Uterus (tissue), 4 donors: ENCODE results near the gene TRIM28. TPM values are rescaled to one million over a fixed set of nuclear protein-coding genes. Genes with fewer than 3 reads are reported as not detected.
"Not testable (repeated sequence)": the region's sequence is repeated elsewhere in the genome, so short reads cannot be mapped to it uniquely, and the experiment has no call there.

ENCODE experiments used
- DNase-seq, 2 donors: peaks; one replicate each; pipeline ENCODE4 v3.0.0-alpha.2; 2019 to 2020
- H3K27ac ChIP-seq, 2 donors: fragments of 200-600 bp; sonication (generic); 1 replicate in 1 of 2; 2 replicates in 1 of 2; pipeline ENCODE4 v1.5.1; 2016 to 2018
- H3K27me3 ChIP-seq, 2 donors: fragments of 200-600 bp; sonication (generic); one replicate each; pipeline ENCODE4 v1.5.1; 2018 to 2019; ENCODE audit warnings: control low read depth in 1 of 2
- H3K36me3 ChIP-seq, 2 donors: fragments of 200-600 bp; sonication (generic); one replicate each; pipeline ENCODE4 v1.5.1; 2019; ENCODE audit warnings: control low read depth in 1 of 2
- H3K4me1 ChIP-seq, 2 donors: fragments of 200-600 bp; sonication (generic); one replicate each; pipeline ENCODE4 v1.5.1; 2018 to 2019; ENCODE audit warnings: control low read depth in 1 of 2
- H3K4me3 ChIP-seq, 2 donors: fragments of 200-600 bp; sonication (generic); 1 replicate in 1 of 2; 2 replicates in 1 of 2; pipeline ENCODE4 v1.5.1; 2018 to 2019; ENCODE audit warnings: mild to moderate bottlenecking in 1 of 2
- H3K9me3 ChIP-seq, 2 donors: fragments of 200-600 bp; sonication (generic); one replicate each; pipeline ENCODE4 v1.5.1; 2019; ENCODE audit warnings: control low read depth in 1 of 2
- POLR2A ChIP-seq, 2 donors: fragments of 450-650 bp; IDR thresholded peaks; one replicate each; pipeline ENCODE4 v1.6.1; 2016; ENCODE audit warnings: antibody characterized with exemption in 2 of 2, mild to moderate bottlenecking in 1 of 2, moderate library complexity in 1 of 2
- intact Hi-C: fragments of 100-400 bp; cut with DNase I; formaldehyde crosslinking; loops from one replicate; pipeline ENCODE4 v1.15.1; 2023; ENCODE audit warnings: low total_unique reads
- total RNA-seq, 4 donors: library from RNA; depleted of rRNA in 3 of 4; stranded (reverse); fragments of >200 nt in 3 of 4; gene quantifications; one replicate each; pipeline versions ENCODE4 v1.1.0 to v1.2.4, GENCODE V29; 2014 to 2023
- TF ChIP-seq, protein P1 (sequence below), 4 experiments: fragments of 200-600 bp in 2 of 4; fragments of 450-650 bp in 2 of 4; sonication (generic) in 2 of 4; IDR thresholded peaks; one replicate each; pipeline ENCODE4 v1.5.1; 2016 to 2019; ENCODE audit warnings: antibody characterized with exemption in 4 of 4, mild to moderate bottlenecking in 2 of 4, moderate library complexity in 1 of 4
- donor health status: DM: yes; HTN: yes; CAD: no.

Gene TRIM28
- total RNA-seq, 4 donors from 2014 or later = 192 to 322 (median 280) TPM

DNA sequence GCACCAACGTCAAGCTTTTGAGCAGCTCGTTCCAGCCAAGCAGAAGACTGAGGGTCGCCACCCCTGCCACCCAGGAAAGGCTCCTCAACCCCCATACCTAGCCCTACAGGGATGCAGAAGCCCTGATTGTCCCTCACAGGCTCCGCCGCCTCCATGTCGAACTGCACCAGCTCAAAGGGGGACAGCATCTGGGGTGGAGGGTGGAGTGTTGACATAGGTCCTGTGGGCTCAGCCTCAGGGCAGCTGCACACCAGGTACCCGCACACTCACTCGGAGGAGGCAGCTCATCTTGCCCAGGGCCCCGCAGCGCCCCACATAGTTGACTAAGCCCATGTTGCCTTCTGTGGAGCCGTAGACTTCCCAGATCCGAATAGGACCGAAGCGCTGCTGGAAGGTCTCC is 43.6 kb upstream of the TRIM28 start:
- no peaks in the 10 kb centered on the region for H3K9me3 ChIP-seq
- H3K27ac ChIP-seq = no peak overlapping the region
- H3K4me3 ChIP-seq = no peak overlapping the region
- peaks cover 0 to 6% of the 10 kb centered on the region in 2 donors for H3K4me1 ChIP-seq
- H3K27me3 ChIP-seq = no peaks in the 10 kb centered on the region
- no peaks in the 10 kb centered on the region for H3K36me3 ChIP-seq
- intact Hi-C loops = no loop called here
- TF ChIP-seq, protein P1, sequence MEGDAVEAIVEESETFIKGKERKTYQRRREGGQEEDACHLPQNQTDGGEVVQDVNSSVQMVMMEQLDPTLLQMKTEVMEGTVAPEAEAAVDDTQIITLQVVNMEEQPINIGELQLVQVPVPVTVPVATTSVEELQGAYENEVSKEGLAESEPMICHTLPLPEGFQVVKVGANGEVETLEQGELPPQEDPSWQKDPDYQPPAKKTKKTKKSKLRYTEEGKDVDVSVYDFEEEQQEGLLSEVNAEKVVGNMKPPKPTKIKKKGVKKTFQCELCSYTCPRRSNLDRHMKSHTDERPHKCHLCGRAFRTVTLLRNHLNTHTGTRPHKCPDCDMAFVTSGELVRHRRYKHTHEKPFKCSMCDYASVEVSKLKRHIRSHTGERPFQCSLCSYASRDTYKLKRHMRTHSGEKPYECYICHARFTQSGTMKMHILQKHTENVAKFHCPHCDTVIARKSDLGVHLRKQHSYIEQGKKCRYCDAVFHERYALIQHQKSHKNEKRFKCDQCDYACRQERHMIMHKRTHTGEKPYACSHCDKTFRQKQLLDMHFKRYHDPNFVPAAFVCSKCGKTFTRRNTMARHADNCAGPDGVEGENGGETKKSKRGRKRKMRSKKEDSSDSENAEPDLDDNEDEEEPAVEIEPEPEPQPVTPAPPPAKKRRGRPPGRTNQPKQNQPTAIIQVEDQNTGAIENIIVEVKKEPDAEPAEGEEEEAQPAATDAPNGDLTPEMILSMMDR (IDR thresholded peaks at IDR 0.05) = no peak
- no peak for TF ChIP-seq POLR2A (IDR thresholded peaks at IDR 0.05)
- no peak for DNase-seq

DNA sequence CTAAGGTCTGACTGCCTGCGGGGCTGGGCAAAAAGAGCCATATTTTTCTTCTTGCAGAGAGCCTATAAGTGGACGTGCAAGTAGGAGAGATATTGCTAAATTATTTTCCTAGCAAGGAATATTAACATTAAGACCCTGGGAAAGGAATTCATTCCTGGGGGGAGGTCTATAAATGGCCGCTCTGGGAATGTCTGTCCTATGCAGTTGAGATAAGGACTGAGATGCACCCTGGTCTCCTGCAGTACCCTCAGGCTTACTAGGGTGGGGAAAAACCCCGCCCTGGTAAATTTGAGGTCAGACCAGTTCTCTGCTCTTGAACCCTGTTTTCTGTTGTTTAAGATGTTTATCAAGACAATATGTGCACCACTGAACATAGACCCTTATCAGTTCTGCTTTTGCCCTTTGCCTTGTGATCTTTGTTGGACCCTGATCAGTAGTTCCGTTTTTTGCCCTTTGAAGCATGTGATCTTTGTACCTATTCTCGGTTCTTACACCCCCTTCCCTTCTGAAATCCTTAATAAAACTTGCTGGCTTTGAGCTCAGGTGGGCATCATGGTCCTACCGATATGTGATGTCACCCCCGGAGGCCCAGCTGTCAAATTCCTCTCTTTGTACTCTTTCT is 36.2 kb upstream of the TRIM28 start:
- H3K27ac ChIP-seq, H3K27me3 ChIP-seq, DNase-seq, H3K36me3 ChIP-seq, H3K4me1 ChIP-seq, H3K4me3 ChIP-seq, H3K9me3 ChIP-seq, intact Hi-C loops: not testable (repeated sequence)

DNA sequence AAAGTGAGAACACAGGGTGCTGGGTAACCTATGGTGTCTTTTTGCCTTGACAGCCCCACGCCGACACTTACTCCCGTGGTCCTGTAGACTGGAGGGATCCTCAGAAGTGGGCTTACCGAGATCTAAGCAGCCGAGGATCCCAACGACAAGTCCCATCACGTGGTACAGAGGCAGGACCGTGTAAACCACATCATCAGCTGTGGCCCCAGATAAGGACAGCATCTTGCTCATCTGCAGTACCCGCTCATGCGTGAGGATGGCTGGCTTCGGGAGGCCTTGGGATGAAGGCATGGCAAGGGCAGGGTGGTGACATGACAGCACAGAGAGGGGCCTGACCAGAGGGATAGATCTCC is 34.2 kb upstream of the TRIM28 start:
- TF ChIP-seq, protein P1 (IDR thresholded peaks at IDR 0.05) = no peak
- TF ChIP-seq POLR2A (IDR thresholded peaks at IDR 0.05) = no peak
- Histone ChIP-seq H3K4me3 (no peak overlapping the region), H3K27ac (no peak overlapping the region), H3K36me3 (no peaks in the 10 kb centered on the region), H3K9me3 (no peaks in the 10 kb centered on the region), H3K4me1 (no peaks in the 10 kb centered on the region), H3K27me3 (no peaks in the 10 kb centered on the region)
- intact Hi-C loops = no loop called here
- no peak for DNase-seq

- Histone ChIP-seq H3K4me3 (no peak overlapping the region), H3K36me3 (no peaks in the 10 kb centered on the region), H3K27ac (no peak overlapping the region), H3K27me3 (no peaks in the 10 kb centered on the region), H3K9me3 (no peaks in the 10 kb centered on the region), H3K4me1 (no peaks in the 10 kb centered on the region)
- no peak for DNase-seq
- intact Hi-C loops = no loop called here
- no peak for TF ChIP-seq POLR2A (IDR thresholded peaks at IDR 0.05)
- TF ChIP-seq, protein P1 (IDR thresholded peaks at IDR 0.05) = no peak
Measured at GRCh38 chr19:58510084-58510862, 33.6 kb upstream of the TRIM28 start.

DNA sequence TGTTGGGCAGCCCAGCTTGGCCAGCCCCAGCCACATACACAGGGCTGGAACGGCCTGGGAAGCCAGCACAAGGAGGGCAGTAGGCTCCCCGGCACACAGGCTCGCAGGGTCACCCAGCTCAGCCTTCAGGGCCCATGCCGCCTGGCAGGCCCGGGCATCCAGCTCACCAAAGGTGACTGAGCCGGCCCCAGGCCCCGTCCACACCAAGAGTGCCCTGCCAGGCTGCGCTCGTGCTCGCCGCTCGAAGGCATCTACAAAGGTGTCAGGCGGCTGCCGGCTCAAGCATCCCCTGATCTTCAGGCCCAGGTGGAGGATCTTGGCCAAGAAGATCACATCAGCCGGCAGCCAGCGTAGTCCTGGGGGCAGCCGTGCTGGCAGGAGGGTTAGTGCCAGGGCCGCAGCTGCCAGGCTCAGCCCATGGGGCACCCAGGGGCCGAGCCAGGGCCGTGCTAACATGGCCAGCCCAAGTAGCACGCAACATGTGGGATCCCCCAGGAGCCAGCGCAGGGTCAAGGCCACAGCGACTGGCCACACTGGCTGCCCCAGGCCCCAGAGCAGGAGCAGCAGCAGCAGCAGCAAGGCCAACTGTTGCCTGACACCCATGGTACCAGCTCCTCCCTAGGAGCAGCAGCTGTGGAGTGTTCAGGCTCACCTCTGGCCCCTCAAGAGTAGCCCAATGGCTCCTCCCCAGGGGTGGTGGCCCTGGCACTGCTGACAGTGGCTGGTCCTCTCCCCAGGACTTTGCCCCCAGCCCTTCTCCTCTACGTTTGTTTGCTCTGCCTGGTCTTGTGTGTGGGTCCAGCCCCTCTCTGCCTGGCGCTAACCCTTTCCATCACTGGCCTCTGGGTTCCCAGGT is 32.3 kb upstream of the TRIM28 start, which contains the start of gene SLC27A5:
Gene SLC27A5 (minus strand): TSS at position 640 of the 856 bp plus-strand sequence. CDS start 37 bp downstream, at position 603.
- no peaks in the 10 kb centered on the region for H3K36me3 ChIP-seq
- H3K27ac ChIP-seq = no peak within 1 kb of the TSS
- no peak for TF ChIP-seq POLR2A (IDR thresholded peaks at IDR 0.05)
- TF ChIP-seq, protein P1 (IDR thresholded peaks at IDR 0.05) = no peak
- no peak within 1 kb of the TSS for H3K4me3 ChIP-seq
- intact Hi-C loops = no loop called here
- no peak for DNase-seq
- no peaks in the 10 kb centered on the region for H3K9me3 ChIP-seq
- H3K27me3 ChIP-seq = no peaks in the 10 kb centered on the region
- no peaks in the 10 kb centered on the region for H3K4me1 ChIP-seq
